NCI-H1417 treated with DMSO at 0.1 percent for 48 hours (cell line): ENCODE data around the gene ENPP3.
"Not testable (repeated sequence)": the region's sequence is repeated elsewhere in the genome, so short reads cannot be mapped to it uniquely, and the experiment has no call there.

Source experiments
- DNase-seq: peaks from one replicate; lab custom pipeline; 2025; lab: John Stamatoyannopoulos, UW

The ENPP3 gene

GRCh38 chr6:131687022-131687421 lies 49.9 kb downstream of the ENPP3 start:
- DNase-seq: no peak

GRCh38 chr6:131688286-131688685 lies 51.2 kb downstream of the ENPP3 start:
- DNase-seq: no peak

GRCh38 chr6:131692031-131692430 lies 54.9 kb downstream of the ENPP3 start:
- no peak for DNase-seq

GRCh38 chr6:131692589-131692988 lies 55.5 kb downstream of the ENPP3 start:
- DNase-seq: no peak

GRCh38 chr6:131693384-131693783 lies 56.3 kb downstream of the ENPP3 start:
- no peak for DNase-seq

GRCh38 chr6:131694832-131695426 lies 57.8 kb downstream of the ENPP3 start:
- DNase-seq: no peak

- no peak for DNase-seq
Observed at GRCh38 chr6:131696956-131697355, 59.9 kb downstream of the ENPP3 start.

- not testable (repeated sequence) for DNase-seq
Observed at GRCh38 chr6:131700851-131701250, 63.7 kb downstream of the ENPP3 start.

GRCh38 chr6:131703905-131704304 lies 66.8 kb downstream of the ENPP3 start:
- not testable (repeated sequence) for DNase-seq

GRCh38 chr6:131710917-131711316 lies 73.8 kb downstream of the ENPP3 start, which contains the start of gene CTAGE9:
Gene CTAGE9, minus strand, starts transcription at chr6:131711017. Its CDS starts 0 bp downstream, at chr6:131711017.
- DNase-seq: not testable (repeated sequence)

GRCh38 chr6:131715567-131715966 lies 78.5 kb downstream of the ENPP3 start:
- DNase-seq: not testable (repeated sequence)

- DNase-seq: no peak
Observed at GRCh38 chr6:131717836-131718542, 80.9 kb downstream of the ENPP3 start.

GRCh38 chr6:131721161-131721560 lies 84.1 kb downstream of the ENPP3 start:
- DNase-seq: no peak

GRCh38 chr6:131724114-131724513 lies 87.0 kb downstream of the ENPP3 start:
- DNase-seq: no peak

- no peak for DNase-seq
Observed at GRCh38 chr6:131727467-131727866, 90.4 kb downstream of the ENPP3 start.

GRCh38 chr6:131727868-131728267 lies 90.8 kb downstream of the ENPP3 start:
- no peak for DNase-seq

- no peak for DNase-seq
Observed at GRCh38 chr6:131728296-131728939, 91.3 kb downstream of the ENPP3 start.

- no peak for DNase-seq
Observed at GRCh38 chr6:131729550-131729949, 92.4 kb downstream of the ENPP3 start.

- DNase-seq: no peak
Observed at GRCh38 chr6:131730264-131730663, 93.2 kb downstream of the ENPP3 start.

- DNase-seq: no peak
Observed at GRCh38 chr6:131731224-131731623, 94.1 kb downstream of the ENPP3 start.

GRCh38 chr6:131733376-131734016 lies 96.4 kb downstream of the ENPP3 start:
- no peak for DNase-seq

- no peak for DNase-seq
Observed at GRCh38 chr6:131736003-131736596, 99.0 kb downstream of the ENPP3 start.
